Uterus (tissue), 2 donors: ENCODE data around the gene GAP43.

Source experiments
- POLR2A ChIP-seq, 2 donors: fragments of 450-650 bp; IDR thresholded peaks; one replicate each; pipeline ENCODE4 v1.6.1; 2016; ENCODE audit warnings: antibody characterized with exemption in 2 of 2, mild to moderate bottlenecking in 1 of 2, moderate library complexity in 1 of 2
- TF ChIP-seq, protein P1 (sequence below), 4 experiments: fragments of 200-600 bp in 2 of 4; fragments of 450-650 bp in 2 of 4; sonication (generic) in 2 of 4; IDR thresholded peaks; one replicate each; pipeline ENCODE4 v1.5.1; 2016 to 2019; ENCODE audit warnings: antibody characterized with exemption in 4 of 4, mild to moderate bottlenecking in 2 of 4, moderate library complexity in 1 of 4

- TF ChIP-seq, protein P1, sequence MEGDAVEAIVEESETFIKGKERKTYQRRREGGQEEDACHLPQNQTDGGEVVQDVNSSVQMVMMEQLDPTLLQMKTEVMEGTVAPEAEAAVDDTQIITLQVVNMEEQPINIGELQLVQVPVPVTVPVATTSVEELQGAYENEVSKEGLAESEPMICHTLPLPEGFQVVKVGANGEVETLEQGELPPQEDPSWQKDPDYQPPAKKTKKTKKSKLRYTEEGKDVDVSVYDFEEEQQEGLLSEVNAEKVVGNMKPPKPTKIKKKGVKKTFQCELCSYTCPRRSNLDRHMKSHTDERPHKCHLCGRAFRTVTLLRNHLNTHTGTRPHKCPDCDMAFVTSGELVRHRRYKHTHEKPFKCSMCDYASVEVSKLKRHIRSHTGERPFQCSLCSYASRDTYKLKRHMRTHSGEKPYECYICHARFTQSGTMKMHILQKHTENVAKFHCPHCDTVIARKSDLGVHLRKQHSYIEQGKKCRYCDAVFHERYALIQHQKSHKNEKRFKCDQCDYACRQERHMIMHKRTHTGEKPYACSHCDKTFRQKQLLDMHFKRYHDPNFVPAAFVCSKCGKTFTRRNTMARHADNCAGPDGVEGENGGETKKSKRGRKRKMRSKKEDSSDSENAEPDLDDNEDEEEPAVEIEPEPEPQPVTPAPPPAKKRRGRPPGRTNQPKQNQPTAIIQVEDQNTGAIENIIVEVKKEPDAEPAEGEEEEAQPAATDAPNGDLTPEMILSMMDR (IDR thresholded peaks at IDR 0.05), result no peak
- TF ChIP-seq POLR2A (IDR thresholded peaks at IDR 0.05), result no peak
Measured at GRCh38 chr3:115658032-115658336, 34.7 kb downstream of the GAP43 start.
